Measurements from ENCODE around the gene FOXD2.
"Not testable (repeated sequence)": the region's sequence is repeated elsewhere in the genome, so short reads cannot be mapped to it uniquely, and the experiment has no call there.

Gene FOXD2

DNA sequence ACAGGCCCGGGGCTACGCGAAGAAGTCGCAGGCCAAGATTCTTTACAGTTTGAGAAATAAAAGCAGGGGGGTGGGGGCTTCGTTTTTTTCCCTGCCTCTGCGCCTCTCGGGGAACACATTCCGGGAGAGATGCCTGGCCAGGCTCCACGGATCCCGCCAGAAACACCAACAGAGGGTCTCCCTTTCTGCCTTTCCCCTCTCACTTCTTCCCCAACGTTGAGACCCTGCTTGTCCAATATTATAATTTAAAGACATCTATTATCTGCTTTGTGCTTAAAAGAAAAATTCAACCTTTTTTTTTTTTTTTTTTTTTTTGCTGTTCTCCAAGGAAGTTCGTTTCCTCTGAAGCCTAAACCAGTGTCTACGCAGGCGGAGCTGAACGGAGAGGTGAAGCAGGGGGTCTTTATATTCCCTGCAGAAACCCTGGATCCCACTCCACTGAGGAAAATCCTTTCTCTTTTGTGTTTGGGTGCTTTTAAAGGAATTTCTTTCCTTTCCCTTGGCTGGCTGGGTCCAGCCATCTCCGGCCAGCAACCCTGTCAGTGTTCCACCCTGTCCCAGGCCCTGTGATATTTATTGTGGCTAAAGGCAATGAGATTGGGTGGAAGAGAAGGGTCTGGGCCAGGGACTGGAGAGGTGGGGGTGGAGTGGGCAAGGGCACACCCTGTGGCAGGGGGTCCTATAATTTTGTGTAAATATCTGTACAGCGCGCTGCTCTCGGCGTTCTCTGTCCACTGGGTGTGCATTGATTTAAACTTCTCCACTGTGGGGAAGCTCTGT, 2.2 kb downstream of the FOXD2 start:
- DNase-seq (ENCODE audit: low read depth in 2 of 2): no peak

- DNase-seq (ENCODE audit: low read depth in 2 of 2): no peak
Measured at GRCh38 chr1:47440599-47441081, 2.8 kb downstream of the FOXD2 start.

DNA sequence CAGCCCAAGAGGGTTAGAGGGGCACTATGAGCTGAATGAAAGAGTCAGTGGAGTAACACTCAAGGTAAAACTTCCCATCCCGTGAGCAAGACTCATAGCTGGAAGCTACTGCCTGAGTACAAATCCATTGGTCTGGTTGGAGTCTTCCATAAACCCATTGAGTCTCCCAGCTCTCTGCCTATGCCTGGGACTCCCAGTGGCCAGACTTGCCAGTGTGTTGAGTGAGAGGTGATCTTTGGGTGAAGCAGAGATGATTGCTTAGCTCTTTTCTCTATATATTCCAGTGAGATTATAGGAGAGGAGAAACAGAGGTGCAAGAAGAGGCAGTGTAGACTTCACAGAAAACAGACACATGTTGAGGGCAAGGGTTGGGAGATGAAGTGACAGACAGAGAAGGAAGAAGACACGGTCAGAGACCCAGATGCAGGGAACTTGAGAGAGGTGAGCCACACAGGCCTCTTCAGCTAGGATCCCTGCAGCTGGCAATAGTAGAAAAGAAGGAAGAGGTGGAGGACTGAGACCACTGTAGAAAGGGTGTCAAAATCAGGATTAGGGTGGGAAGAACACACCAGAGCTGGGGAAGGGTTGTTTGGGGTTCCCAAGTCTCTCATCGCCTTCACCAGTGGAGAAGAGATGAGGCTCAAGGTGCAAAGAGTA, 3.7 kb downstream of the FOXD2 start:
- DNase-seq (ENCODE audit: low read depth in 2 of 2): no peak

GRCh38 chr1:47442202-47442601, 4.4 kb downstream of the FOXD2 start:
- no peak for DNase-seq (ENCODE audit: low read depth in 2 of 2)

DNA sequence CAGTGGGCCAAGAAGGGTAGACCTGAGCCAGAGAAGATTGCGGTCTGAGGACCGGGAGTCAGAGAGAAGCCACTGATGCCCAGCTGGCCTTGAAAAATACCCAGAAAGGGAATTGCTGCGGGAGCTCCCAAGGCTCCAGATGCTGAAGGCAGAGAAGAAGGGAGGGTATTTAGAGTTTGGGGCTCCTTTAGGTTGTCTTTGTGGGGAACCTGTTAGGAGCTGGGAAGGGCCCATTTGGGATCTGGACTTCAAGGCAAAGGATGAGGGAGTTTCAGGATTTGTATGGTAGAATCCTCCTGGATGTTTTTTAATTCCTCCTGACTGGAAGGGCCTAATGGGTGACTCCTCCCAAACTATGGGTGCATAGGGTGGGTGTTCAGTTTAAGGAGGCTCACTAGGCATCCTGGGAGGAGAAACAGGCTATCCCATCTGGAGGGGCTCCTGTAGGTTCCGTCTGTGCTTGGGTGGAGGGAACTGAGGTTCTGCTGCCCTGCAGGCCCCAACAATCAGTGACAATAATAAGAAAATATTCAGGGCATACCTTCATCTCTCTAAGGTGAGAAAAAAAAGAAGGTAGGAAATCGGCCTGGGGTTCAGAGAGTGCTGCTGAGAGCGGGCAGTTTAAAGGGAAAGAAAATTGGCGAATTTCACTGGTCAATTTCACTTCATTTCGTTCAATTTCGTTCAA, 5.1 kb downstream of the FOXD2 start:
- no peak for DNase-seq (ENCODE audit: low read depth in 2 of 2)

DNA sequence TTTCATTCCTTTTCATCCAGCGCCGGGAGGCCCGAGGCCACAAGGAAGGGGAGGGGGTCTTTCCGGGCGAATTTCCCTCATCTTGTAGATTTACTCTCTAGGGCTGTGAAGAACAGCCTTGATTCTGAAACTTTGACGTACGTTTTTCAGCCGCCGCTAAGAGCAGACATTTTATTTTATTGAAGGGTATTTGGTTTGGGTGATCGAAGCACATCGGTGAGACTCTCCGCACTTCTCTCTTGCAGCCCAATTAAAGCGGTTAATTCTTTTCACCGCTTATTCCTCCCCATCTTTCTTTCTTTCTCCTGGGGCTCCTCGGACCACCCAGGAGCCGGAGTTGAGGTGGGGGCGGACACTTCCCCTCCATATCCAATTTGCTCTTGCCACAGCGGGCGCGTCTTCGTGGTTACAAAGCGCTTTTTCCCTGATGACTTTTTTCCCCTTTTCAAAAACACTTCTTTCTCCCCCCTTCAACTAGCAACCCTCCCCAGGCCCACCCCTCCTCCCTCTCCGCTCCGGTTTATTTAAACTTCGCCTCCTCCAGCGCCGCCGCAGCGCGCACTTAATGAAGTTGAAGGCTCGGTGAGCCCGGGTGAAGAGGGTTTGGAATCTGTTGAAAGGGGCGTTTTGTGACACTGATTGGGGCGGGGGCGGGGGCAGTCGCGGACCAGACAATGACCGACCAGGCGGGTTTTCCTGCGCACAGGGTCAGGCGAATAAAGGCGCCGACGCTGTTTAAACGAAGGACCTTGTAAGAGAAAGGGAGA, 5.9 kb downstream of the FOXD2 start:
- DNase-seq (ENCODE audit: low read depth in 2 of 2): no peak

DNA sequence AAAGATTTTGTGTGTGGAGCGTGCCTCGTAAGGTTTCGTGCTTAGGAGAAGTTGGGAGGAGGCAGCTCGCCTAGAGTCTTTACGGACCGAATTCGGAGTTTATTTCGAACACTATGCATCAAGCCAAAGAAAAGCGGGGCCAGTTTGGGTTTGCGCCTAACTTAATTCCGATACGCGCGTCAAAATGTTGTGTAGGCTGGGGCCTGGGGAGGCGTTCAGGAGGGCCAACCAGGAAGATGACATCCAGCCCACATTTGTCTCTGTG, 6.4 kb downstream of the FOXD2 start:
- no peak for DNase-seq (ENCODE audit: low read depth in 2 of 2)

- no peak for DNase-seq (ENCODE audit: low read depth in 2 of 2)
Measured at GRCh38 chr1:47444562-47445465, 7.0 kb downstream of the FOXD2 start.

- no peak for DNase-seq (ENCODE audit: low read depth in 2 of 2)
Measured at GRCh38 chr1:47445823-47446550, 8.1 kb downstream of the FOXD2 start.

- no peak for DNase-seq (ENCODE audit: low read depth in 2 of 2)
Measured at GRCh38 chr1:47448462-47449222, 10.8 kb downstream of the FOXD2 start.

DNA sequence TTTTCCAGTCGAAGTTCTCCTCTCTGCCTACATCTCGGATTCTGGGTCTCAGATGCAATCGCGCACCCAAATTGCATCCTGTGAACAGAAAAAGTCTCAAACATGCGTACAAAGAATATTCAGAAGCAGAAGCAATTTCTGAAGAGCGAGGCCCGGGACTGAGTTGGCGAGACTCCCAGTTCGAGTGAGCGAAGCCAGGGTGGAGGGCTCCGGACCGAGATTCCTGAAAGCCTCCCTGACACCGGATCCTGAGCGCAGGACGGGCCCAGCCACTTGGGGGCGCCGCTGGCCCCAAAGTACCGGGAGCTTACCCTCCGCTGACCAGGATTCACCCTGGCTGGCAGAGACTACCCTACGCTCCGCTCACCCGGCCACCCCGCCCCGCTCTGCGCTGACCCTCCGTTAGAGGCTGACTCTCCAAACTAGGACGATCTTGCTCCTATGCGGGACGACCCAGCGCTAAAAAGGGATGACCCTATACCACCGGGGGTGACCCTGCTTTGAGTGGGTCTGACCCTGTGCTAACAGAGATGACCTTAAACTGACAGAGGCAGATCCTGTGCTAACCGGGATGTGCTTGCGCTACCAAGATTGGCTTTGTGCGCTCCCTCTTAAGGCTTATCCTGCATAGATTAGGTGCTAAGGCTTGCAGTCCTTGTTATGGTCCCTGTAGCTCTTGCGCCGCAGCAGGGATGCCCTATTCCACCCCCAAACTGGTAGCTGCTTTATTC, 12.1 kb downstream of the FOXD2 start:
- DNase-seq (ENCODE audit: low read depth in 2 of 2): no peak

DNA sequence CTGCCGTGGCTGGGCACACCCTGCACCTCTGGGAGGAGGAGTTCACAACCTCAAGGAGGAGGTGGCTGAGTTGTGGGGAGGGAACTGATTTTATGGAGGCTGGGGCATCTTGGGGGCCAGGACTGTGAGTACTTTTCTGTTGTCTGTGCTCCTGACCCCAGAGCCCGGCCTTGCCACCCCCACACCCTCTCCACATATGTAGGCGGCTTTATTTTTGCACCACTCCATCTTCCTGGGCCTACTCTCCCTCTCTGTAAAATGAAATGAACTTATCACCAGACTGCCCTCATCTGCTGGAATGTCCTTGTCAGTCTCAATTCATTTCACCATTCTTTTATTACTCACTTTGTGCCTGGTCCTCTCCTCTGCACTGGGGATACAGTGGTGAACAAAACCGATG, 12.8 kb downstream of the FOXD2 start:
- DNase-seq (ENCODE audit: low read depth in 2 of 2): no peak

- DNase-seq (ENCODE audit: low read depth in 2 of 2): no peak
Measured at GRCh38 chr1:47452426-47452825, 14.6 kb downstream of the FOXD2 start.

DNA sequence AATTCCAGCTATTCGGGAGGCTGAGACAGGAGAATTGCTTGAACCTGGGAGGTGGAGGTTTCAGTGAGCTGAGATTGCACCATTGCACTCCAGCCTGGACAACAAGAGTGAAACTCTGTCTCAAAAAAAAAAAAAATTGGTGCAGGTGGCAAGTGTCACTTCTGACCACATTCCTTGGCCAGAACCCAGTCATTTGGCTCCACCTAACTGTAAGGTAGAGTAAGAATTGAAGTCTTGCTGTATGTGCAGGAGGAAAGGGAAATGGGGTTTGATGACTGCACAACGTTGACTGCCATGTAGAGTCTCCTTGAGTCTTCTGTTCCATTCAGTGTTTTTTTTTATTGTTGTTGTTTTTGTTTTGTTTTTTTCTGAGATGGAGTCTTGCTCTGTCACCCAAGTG, 16.1 kb downstream of the FOXD2 start:
- DNase-seq (ENCODE audit: low read depth in 2 of 2): not testable (repeated sequence)

GRCh38 chr1:47456250-47456649, 18.4 kb downstream of the FOXD2 start:
- no peak for DNase-seq (ENCODE audit: low read depth in 2 of 2)

GRCh38 chr1:47457547-47457946, 19.7 kb downstream of the FOXD2 start:
- not testable (repeated sequence) for DNase-seq (ENCODE audit: low read depth in 2 of 2)

DNA sequence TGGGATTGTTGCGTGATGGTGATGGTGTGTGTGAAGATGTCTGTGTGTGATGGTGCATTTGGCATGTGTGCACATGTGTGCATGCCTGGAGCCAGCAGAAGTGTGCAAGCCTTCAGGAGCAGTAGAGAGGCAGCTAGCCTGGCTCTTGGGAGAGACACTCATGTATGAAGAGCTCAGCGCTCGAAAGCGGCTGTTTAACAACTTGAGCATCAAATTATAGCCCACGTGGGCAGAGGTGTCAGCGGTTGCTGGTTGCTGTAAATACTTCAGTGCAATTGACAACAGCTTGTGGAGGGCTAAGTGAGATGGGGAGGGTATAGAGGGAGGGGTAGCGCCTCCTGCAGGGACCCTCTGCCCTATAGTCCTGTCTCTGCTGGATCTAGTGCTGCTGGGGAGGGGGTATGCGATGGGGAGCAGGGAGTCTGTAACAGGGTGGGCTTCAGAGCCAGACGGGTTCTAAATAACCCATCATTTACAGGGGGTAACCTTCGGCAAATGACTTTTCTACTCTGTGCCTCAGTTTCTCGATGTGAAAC, 21.5 kb downstream of the FOXD2 start:
- no peak for DNase-seq (ENCODE audit: low read depth in 2 of 2)

DNA sequence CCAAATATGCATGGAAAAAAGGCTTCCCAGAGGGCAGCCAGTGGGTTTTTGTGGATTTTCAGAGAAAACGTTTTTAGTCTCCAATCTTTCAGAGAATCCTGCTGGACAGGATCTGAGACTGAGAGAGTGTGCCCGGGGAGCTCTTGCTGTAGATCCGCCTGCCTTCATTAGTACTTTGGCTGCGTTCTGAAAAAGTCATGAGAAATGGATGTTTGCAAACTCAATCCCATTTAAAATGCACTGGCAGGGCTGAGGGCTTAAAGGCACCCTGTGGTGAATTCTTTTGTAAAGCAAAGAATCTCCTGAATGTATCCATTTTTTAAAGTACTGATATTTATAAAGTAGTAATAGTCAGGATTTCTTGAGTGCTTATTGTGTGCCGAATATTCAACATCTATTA, 22.2 kb downstream of the FOXD2 start:
- DNase-seq (ENCODE audit: low read depth in 2 of 2): no peak

DNA sequence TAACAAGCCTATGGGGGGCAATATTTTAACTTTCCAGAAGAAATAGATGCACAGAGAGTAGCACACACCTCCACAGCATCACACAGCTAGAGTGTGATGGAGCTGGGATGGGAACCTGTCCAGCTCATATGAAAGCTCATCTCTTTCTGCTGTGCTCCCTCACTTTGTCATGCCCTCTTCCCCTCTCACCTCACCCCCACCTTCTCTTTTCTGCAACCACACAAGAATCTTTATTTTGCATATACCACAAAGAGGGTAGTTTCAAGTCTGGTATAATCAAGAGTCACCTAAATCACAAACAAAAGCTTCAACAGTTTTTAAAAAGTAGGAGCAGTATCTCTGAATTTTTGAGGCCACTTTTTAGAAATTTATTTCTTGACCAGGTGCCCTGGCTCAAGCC, 22.6 kb downstream of the FOXD2 start:
- no peak for DNase-seq (ENCODE audit: low read depth in 2 of 2)
